Loucy (cell line): ENCODE data around the gene TOX3.

Experiments used
- EZH2phosphoT487 ChIP-seq: fragments of 200-600 bp; IDR thresholded peaks from 2 replicates; pipeline ENCODE4 v1.6.1; 2018; ENCODE audit warnings: antibody characterized with exemption, mild to moderate bottlenecking, moderate library complexity, borderline replicate concordance
- TF ChIP-seq, protein P1 (sequence below): fragments of 200-600 bp; sonication (generic); conservative IDR thresholded peaks from 2 replicates; pipeline ENCODE4 v1.5.1; 2014; ENCODE audit warnings: mild to moderate bottlenecking, antibody characterized with exemption, low read length

DNA sequence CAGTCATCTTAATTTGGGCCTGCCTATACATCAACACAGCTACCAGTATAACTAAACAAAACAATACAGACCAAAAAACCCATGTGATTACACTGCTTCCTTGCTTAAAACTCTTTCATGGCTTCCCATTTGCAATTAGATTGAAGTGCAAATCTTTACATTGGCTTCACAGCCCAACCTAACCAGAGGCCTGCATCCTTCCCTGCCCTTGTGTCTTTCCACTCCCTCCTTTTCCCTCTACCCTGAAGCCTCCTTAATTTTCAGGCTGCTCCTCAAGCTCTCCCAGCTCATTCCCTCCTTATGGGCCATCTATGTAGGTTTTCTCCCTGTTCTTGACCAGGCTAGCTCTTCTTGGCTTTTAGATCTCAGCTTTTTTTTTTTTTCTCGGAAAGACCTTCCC, 147.8 kb downstream of the TOX3 start:
- TF ChIP-seq, protein P1, sequence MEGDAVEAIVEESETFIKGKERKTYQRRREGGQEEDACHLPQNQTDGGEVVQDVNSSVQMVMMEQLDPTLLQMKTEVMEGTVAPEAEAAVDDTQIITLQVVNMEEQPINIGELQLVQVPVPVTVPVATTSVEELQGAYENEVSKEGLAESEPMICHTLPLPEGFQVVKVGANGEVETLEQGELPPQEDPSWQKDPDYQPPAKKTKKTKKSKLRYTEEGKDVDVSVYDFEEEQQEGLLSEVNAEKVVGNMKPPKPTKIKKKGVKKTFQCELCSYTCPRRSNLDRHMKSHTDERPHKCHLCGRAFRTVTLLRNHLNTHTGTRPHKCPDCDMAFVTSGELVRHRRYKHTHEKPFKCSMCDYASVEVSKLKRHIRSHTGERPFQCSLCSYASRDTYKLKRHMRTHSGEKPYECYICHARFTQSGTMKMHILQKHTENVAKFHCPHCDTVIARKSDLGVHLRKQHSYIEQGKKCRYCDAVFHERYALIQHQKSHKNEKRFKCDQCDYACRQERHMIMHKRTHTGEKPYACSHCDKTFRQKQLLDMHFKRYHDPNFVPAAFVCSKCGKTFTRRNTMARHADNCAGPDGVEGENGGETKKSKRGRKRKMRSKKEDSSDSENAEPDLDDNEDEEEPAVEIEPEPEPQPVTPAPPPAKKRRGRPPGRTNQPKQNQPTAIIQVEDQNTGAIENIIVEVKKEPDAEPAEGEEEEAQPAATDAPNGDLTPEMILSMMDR: no peak
- no peak for TF ChIP-seq EZH2phosphoT487
